NCI-H748 (cell line): ENCODE results near the gene CCNDBP1.
"Not testable (repeated sequence)": the region's sequence is repeated elsewhere in the genome, so short reads cannot be mapped to it uniquely, and the experiment has no call there.

Experiments
- DNase-seq: peaks from one replicate; lab custom pipeline; 2025; ENCODE audit not compliant: unreplicated experiment; lab: John Stamatoyannopoulos, UW

CCNDBP1 gene

GRCh38 chr15:43185157-43186002, at the start of gene CCNDBP1:
Gene CCNDBP1 (plus strand): TSS chr15:43185403. CDS start chr15:43185499, 96 bp downstream.
- peak; percentile 91 for DNase-seq

GRCh38 chr15:43143203-43143941, 41.8 kb upstream of the CCNDBP1 start:
- no peak for DNase-seq

GRCh38 chr15:43144512-43144911, 40.7 kb upstream of the CCNDBP1 start:
- no peak for DNase-seq

- DNase-seq = no peak
Measured at GRCh38 chr15:43146184-43146583, 39.0 kb upstream of the CCNDBP1 start.

- DNase-seq = no peak
Measured at GRCh38 chr15:43150191-43150929, 34.8 kb upstream of the CCNDBP1 start.

GRCh38 chr15:43151688-43152087, 33.5 kb upstream of the CCNDBP1 start:
- no peak for DNase-seq

- no peak for DNase-seq
Measured at GRCh38 chr15:43153269-43153668, 31.9 kb upstream of the CCNDBP1 start.

GRCh38 chr15:43165801-43166325, 19.3 kb upstream of the CCNDBP1 start:
- DNase-seq = no peak

- DNase-seq = not testable (repeated sequence)
Measured at GRCh38 chr15:43167261-43167660, 17.9 kb upstream of the CCNDBP1 start.

GRCh38 chr15:43168192-43169107, 16.8 kb upstream of the CCNDBP1 start:
- no peak for DNase-seq

GRCh38 chr15:43169888-43170287, 15.3 kb upstream of the CCNDBP1 start:
- DNase-seq = no peak

GRCh38 chr15:43175656-43176309, 9.4 kb upstream of the CCNDBP1 start:
- not testable (repeated sequence) for DNase-seq

GRCh38 chr15:43177147-43177546, 8.1 kb upstream of the CCNDBP1 start:
- DNase-seq = not testable (repeated sequence)

GRCh38 chr15:43183270-43183669, 1.9 kb upstream of the CCNDBP1 start:
- DNase-seq = no peak

- no peak for DNase-seq
Measured at GRCh38 chr15:43184407-43185124, 637 bp upstream of the CCNDBP1 start.

GRCh38 chr15:43186003-43186353, 775 bp downstream of the CCNDBP1 start:
- peak; percentile 46 for DNase-seq

- peak; percentile 26 for DNase-seq
Measured at GRCh38 chr15:43187544-43188155, 2.4 kb downstream of the CCNDBP1 start.

GRCh38 chr15:43189296-43189695, 4.1 kb downstream of the CCNDBP1 start:
- no peak for DNase-seq

- no peak for DNase-seq
Measured at GRCh38 chr15:43190178-43190577, 5.0 kb downstream of the CCNDBP1 start.
